ENCODE measurements around the gene SMU1.

GRCh38 chr9:33125461-33125860 is 49.0 kb upstream of the SMU1 start:
- TF ChIP-seq CTCF (IDR thresholded peaks at IDR 0.05; ENCODE audit: low read depth, low read length), result no peak
- no peak for TF ChIP-seq EZH2phosphoT487 (IDR thresholded peaks at IDR 0.05; ENCODE audit: low read depth)
